ENCODE results near the gene MMP15. TPM values are rescaled to one million over a fixed set of nuclear protein-coding genes. Genes with fewer than 3 reads are reported as not detected.

The MMP15 gene
- total RNA-seq, 1 experiment from 2014 or later: 55.5 TPM

GRCh38 chr16:58048494-58049231, 23.1 kb downstream of the MMP15 start:
- H3K36me3 Mint-ChIP-seq: peaks cover 7% of the 10 kb centered on the region; the same call in 1 of the 2 replicates
- ATAC-seq (no peak), DNase-seq (ENCODE audit: low spot score) (no peak)
- peaks cover 20% of the 10 kb centered on the region for H3K4me1 Mint-ChIP-seq
- H3K27ac Mint-ChIP-seq: no peak overlapping the region
- H3K4me3 Mint-ChIP-seq: no peak overlapping the region
- ChIA-PET CTCF (interaction anchor here (0.6 to 4.7 kb wide), 6 partner anchors 16 to 289 kb away, joined by 3 to 36 read pairs (median 8); no protein-coding TSS in a partner anchor), POLR2A (interaction anchor here (1.2 to 1.4 kb wide), 2 partner anchors 80 to 81 kb away, joined by 3 to 4 read pairs; partner anchors contain the start of gene CFAP20)
- peaks cover 7% of the 10 kb centered on the region for H3K9me3 Mint-ChIP-seq
- H3K27me3 Mint-ChIP-seq (ENCODE audit: low read depth): no peaks in the 10 kb centered on the region
- TF ChIP-seq, protein P1, sequence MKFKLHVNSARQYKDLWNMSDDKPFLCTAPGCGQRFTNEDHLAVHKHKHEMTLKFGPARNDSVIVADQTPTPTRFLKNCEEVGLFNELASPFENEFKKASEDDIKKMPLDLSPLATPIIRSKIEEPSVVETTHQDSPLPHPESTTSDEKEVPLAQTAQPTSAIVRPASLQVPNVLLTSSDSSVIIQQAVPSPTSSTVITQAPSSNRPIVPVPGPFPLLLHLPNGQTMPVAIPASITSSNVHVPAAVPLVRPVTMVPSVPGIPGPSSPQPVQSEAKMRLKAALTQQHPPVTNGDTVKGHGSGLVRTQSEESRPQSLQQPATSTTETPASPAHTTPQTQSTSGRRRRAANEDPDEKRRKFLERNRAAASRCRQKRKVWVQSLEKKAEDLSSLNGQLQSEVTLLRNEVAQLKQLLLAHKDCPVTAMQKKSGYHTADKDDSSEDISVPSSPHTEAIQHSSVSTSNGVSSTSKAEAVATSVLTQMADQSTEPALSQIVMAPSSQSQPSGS (CRISPR knock-in tag; IDR thresholded peaks at IDR 0.05; ENCODE audit: borderline replicate concordance, low read depth): no peak
- TF ChIP-seq IRF2 (CRISPR knock-in tag; IDR thresholded peaks at IDR 0.05; ENCODE audit: borderline replicate concordance, low read depth) (no peak), TP53 (CRISPR knock-in tag; IDR thresholded peaks at IDR 0.05) (no peak), FOXP1 (CRISPR knock-in tag; IDR thresholded peaks at IDR 0.05; ENCODE audit: borderline replicate concordance) (no peak), ZNF219 (CRISPR knock-in tag; IDR thresholded peaks at IDR 0.05; ENCODE audit: borderline replicate concordance) (no peak), PRRX2 (CRISPR knock-in tag; IDR thresholded peaks at IDR 0.05) (no peak), FOXJ3 (CRISPR knock-in tag; IDR thresholded peaks at IDR 0.05; ENCODE audit: borderline replicate concordance) (no peak), MYBL2 (CRISPR knock-in tag; IDR thresholded peaks at IDR 0.05) (no peak), ZNF317 (CRISPR knock-in tag; IDR thresholded peaks at IDR 0.05; ENCODE audit: borderline replicate concordance, low read depth) (no peak), ZNF416 (CRISPR knock-in tag; IDR thresholded peaks at IDR 0.05) (no peak), ZNF121 (CRISPR knock-in tag; IDR thresholded peaks at IDR 0.05) (no peak), CBFB (CRISPR knock-in tag; IDR thresholded peaks at IDR 0.05; ENCODE audit: low read depth) (no peak), AR (CRISPR knock-in tag; IDR thresholded peaks at IDR 0.05) (no peak), ARID4B (CRISPR knock-in tag; IDR thresholded peaks at IDR 0.05; ENCODE audit: borderline replicate concordance) (no peak), NFE2L1 (CRISPR knock-in tag; IDR thresholded peaks at IDR 0.05) (no peak), PRDM15 (CRISPR knock-in tag; IDR thresholded peaks at IDR 0.05) (no peak), GABPB1 (CRISPR knock-in tag; IDR thresholded peaks at IDR 0.05) (no peak)
- TF ChIP-seq, protein P2, sequence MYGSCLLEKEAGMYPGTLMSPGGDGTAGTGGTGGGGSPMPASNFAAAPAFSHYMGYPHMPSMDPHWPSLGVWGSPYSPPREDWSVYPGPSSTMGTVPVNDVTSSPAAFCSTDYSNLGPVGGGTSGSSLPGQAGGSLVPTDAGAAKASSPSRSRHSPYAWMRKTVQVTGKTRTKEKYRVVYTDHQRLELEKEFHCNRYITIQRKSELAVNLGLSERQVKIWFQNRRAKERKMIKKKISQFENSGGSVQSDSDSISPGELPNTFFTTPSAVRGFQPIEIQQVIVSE (CRISPR knock-in tag; IDR thresholded peaks at IDR 0.05; ENCODE audit: borderline replicate concordance): no peak
- TF ChIP-seq, protein P3, sequence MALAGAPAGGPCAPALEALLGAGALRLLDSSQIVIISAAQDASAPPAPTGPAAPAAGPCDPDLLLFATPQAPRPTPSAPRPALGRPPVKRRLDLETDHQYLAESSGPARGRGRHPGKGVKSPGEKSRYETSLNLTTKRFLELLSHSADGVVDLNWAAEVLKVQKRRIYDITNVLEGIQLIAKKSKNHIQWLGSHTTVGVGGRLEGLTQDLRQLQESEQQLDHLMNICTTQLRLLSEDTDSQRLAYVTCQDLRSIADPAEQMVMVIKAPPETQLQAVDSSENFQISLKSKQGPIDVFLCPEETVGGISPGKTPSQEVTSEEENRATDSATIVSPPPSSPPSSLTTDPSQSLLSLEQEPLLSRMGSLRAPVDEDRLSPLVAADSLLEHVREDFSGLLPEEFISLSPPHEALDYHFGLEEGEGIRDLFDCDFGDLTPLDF (CRISPR knock-in tag; IDR thresholded peaks at IDR 0.05): no peak
